ENCODE results near the gene SLC37A3. TPM values are rescaled to one million over a fixed set of nuclear protein-coding genes. Genes with fewer than 3 reads are reported as not detected.

SLC37A3 gene
- total RNA-seq, 1 experiment from 2014 or later: 22.1 TPM

- ChIA-PET CTCF (no interaction called here), POLR2A (ENCODE audit: unreplicated experiment) (interaction anchor here (0.6 kb wide), 1 partner anchor 118 kb away, joined by 3 read pairs; no protein-coding TSS in a partner anchor)
- DNase-seq (no peak), ATAC-seq (no peak)
- TF ChIP-seq EZH2phosphoT487 (IDR thresholded peaks at IDR 0.05; ENCODE audit: borderline replicate concordance, low read length) (no peak), EZH2 (IDR thresholded peaks at IDR 0.05; ENCODE audit: low read length, unreplicated experiment) (no peak)
- TF ChIP-seq, protein P1, sequence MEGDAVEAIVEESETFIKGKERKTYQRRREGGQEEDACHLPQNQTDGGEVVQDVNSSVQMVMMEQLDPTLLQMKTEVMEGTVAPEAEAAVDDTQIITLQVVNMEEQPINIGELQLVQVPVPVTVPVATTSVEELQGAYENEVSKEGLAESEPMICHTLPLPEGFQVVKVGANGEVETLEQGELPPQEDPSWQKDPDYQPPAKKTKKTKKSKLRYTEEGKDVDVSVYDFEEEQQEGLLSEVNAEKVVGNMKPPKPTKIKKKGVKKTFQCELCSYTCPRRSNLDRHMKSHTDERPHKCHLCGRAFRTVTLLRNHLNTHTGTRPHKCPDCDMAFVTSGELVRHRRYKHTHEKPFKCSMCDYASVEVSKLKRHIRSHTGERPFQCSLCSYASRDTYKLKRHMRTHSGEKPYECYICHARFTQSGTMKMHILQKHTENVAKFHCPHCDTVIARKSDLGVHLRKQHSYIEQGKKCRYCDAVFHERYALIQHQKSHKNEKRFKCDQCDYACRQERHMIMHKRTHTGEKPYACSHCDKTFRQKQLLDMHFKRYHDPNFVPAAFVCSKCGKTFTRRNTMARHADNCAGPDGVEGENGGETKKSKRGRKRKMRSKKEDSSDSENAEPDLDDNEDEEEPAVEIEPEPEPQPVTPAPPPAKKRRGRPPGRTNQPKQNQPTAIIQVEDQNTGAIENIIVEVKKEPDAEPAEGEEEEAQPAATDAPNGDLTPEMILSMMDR (conservative IDR thresholded peaks at IDR 0.05; ENCODE audit: low read depth, low read length): no peak
- Histone ChIP-seq H3K4me2 (ENCODE audit: low read length) (no peak overlapping the region), H3K79me2 (ENCODE audit: low read length) (no peaks in the 10 kb centered on the region), H4K20me1 (ENCODE audit: low read length) (no peaks in the 10 kb centered on the region), H3K27ac (ENCODE audit: low read length) (no peak overlapping the region), H3K9me3 (ENCODE audit: low read length) (no peaks in the 10 kb centered on the region), H3F3A (ENCODE audit: low read length, unreplicated experiment) (no peaks in the 10 kb centered on the region), H3K27me3 (ENCODE audit: low read length) (no peaks in the 10 kb centered on the region), H3K4me3 (ENCODE audit: low read length) (no peak overlapping the region), H3K4me1 (ENCODE audit: insufficient read depth, low read length) (peaks cover 5% of the 10 kb centered on the region; the same call in 1 of the 2 replicates), H3K36me3 (ENCODE audit: low read depth, low read length) (no peaks in the 10 kb centered on the region), H2AFZ (ENCODE audit: low read length) (no peak overlapping the region), H3K9me2 (replicated peaks; ENCODE audit: low read length) (no peaks in the 10 kb centered on the region), H3K9ac (ENCODE audit: low read length) (no peak overlapping the region)
- intact Hi-C loops (cut with micrococcal nuclease): no loop called here
- BruUV-seq (replicated peaks): no TSS peak
Measured at GRCh38 chr7:140308060-140308459, 90.3 kb downstream of the SLC37A3 start.

- ChIA-PET CTCF (interaction anchor here (0.7 kb wide), 1 partner anchor 713 kb away, joined by 15 read pairs; no protein-coding TSS in a partner anchor), POLR2A (ENCODE audit: unreplicated experiment) (interaction anchor here (0.6 kb wide), 2 partner anchors 683 to 1039 kb away, joined by 3 to 10 read pairs; no protein-coding TSS in a partner anchor)
- H3K4me3 ChIP-seq (ENCODE audit: low read length): no peak overlapping the region
- no peaks in the 10 kb centered on the region for H3K27me3 ChIP-seq (ENCODE audit: low read length)
- no peak overlapping the region for H2AFZ ChIP-seq (ENCODE audit: low read length)
- no TSS peak for BruUV-seq (replicated peaks)
- H3K9ac ChIP-seq (ENCODE audit: low read length): no peak overlapping the region
- TF ChIP-seq, protein P1 (conservative IDR thresholded peaks at IDR 0.05; ENCODE audit: low read depth, low read length): peak; percentile 44; the same call in 1 of the 2 replicates
- TF ChIP-seq EZH2phosphoT487 (IDR thresholded peaks at IDR 0.05; ENCODE audit: borderline replicate concordance, low read length): no peak
- H3K4me2 ChIP-seq (ENCODE audit: low read length): no peak overlapping the region
- H3K79me2 ChIP-seq (ENCODE audit: low read length): no peaks in the 10 kb centered on the region
- H3K4me1 ChIP-seq (ENCODE audit: insufficient read depth, low read length): no peaks in the 10 kb centered on the region
- H4K20me1 ChIP-seq (ENCODE audit: low read length): no peaks in the 10 kb centered on the region
- H3K27ac ChIP-seq (ENCODE audit: low read length): no peak overlapping the region
- intact Hi-C loops (cut with micrococcal nuclease): no loop called here
- H3K9me2 ChIP-seq (replicated peaks; ENCODE audit: low read length): no peaks in the 10 kb centered on the region
- ATAC-seq (peak; percentile 48), DNase-seq (peak; percentile 22)
- no peaks in the 10 kb centered on the region for H3K36me3 ChIP-seq (ENCODE audit: low read depth, low read length)
- H3K9me3 ChIP-seq (ENCODE audit: low read length): no peaks in the 10 kb centered on the region
- H3F3A ChIP-seq (ENCODE audit: low read length, unreplicated experiment): no peaks in the 10 kb centered on the region
Measured at GRCh38 chr7:140304191-140304799, 94.0 kb downstream of the SLC37A3 start.
